ENCODE measurements around the gene BCL6.

BCL6 gene

GRCh38 chr3:187742351-187743171, 2.7 kb downstream of the BCL6 start:
- no peak for TF ChIP-seq CTCF (IDR thresholded peaks at IDR 0.05)
- H3K36me3 ChIP-seq (ENCODE audit: control insufficient read depth, insufficient read depth, low read length): no peaks in the 10 kb centered on the region
- peaks cover 14% of the 10 kb centered on the region for H3K79me2 ChIP-seq
- H2AFZ ChIP-seq: no peak overlapping the region
- peak overlapping the region; percentile 89 for H3K4me2 ChIP-seq (ENCODE audit: low read length)
- no peaks in the 10 kb centered on the region for H3K9me3 ChIP-seq (ENCODE audit: control insufficient read depth, low read length)
- peak overlapping the region; percentile 95 for H3K4me3 ChIP-seq (ENCODE audit: low read depth, low read length)
- no peaks in the 10 kb centered on the region for H3K27me3 ChIP-seq (ENCODE audit: control insufficient read depth, insufficient read depth, low read length)
- H3K9ac ChIP-seq: no peak overlapping the region
- H3K4me1 ChIP-seq: peaks cover 14% of the 10 kb centered on the region
- peak overlapping the region; percentile 100 for H3K27ac ChIP-seq

DNA sequence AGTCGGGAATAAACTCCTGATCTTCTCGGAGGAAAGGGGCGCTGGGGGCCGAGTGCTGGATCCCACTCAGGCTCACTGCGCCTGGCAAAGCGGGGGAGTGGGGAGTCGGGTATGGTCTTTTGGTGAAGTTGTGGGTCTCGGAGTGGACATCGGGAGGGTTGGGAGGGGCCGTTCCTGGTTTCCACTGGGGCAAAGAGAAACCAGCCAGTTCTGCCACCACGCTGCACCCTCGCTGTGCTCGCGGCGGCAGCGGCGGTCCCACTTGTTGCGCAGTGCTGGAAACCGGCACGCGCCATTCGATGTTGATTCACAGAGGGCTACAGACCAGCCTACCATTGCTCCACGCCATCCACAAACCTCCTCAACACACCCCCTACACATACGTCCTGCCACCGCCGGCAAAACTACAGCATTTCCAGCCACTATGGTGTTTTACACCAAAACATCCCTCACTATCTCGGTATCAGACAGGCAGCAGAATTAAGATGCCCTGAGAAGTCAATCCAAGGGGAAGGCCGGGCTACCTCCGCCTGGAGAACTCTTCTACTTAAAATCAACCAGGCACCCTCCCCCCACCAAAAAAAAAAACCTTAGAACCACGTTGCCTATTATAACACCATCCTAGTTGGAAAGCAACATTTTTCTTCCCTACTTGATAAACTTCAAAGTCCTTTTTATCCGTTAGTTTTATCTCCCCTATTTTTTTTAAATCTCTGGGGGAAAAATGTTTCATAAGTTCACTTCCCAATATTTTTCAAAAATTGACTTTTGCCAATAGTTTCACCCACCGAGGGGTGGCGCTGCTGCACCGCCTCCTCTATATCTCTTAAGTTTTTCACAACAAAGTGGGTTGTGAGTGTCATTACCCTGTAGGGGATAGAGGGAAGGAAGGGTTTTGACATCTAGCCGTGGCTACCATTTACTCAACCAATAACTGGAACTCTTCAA, 3.6 kb downstream of the BCL6 start:
- Histone ChIP-seq H3K36me3 (ENCODE audit: control insufficient read depth, insufficient read depth, low read length) (no peaks in the 10 kb centered on the region), H3K4me1 (peaks cover 7% of the 10 kb centered on the region), H2AFZ (peak overlapping the region; percentile 99), H3K4me3 (ENCODE audit: low read depth, low read length) (peak overlapping the region; percentile 79), H3K27me3 (ENCODE audit: control insufficient read depth, insufficient read depth, low read length) (no peaks in the 10 kb centered on the region), H3K9ac (peak overlapping the region; percentile 49), H3K4me2 (ENCODE audit: low read length) (peak overlapping the region; percentile 97), H3K27ac (peak overlapping the region; percentile 100), H3K79me2 (peaks cover 14% of the 10 kb centered on the region), H3K9me3 (ENCODE audit: control insufficient read depth, low read length) (no peaks in the 10 kb centered on the region)
- peak; percentile 88 for TF ChIP-seq CTCF (IDR thresholded peaks at IDR 0.05)

- Histone ChIP-seq H3K4me2 (ENCODE audit: low read length) (peak overlapping the region; percentile 97), H3K9me3 (ENCODE audit: control insufficient read depth, low read length) (no peaks in the 10 kb centered on the region), H3K4me3 (ENCODE audit: low read depth, low read length) (peak overlapping the region; percentile 79), H3K27ac (peak overlapping the region; percentile 100), H3K27me3 (ENCODE audit: control insufficient read depth, insufficient read depth, low read length) (no peaks in the 10 kb centered on the region), H2AFZ (peak overlapping the region; percentile 99), H3K4me1 (peaks cover 7% of the 10 kb centered on the region), H3K36me3 (ENCODE audit: control insufficient read depth, insufficient read depth, low read length) (no peaks in the 10 kb centered on the region), H3K79me2 (peaks cover 14% of the 10 kb centered on the region), H3K9ac (peak overlapping the region; percentile 70)
- peak; percentile 91 for TF ChIP-seq CTCF (IDR thresholded peaks at IDR 0.05)
These were observed 4.6 kb downstream of the BCL6 start for GRCh38 chr3:187740421-187741399.

- Histone ChIP-seq H3K9me3 (ENCODE audit: control insufficient read depth, low read length) (no peaks in the 10 kb centered on the region), H3K4me2 (ENCODE audit: low read length) (peak overlapping the region; percentile 97), H3K36me3 (ENCODE audit: control insufficient read depth, insufficient read depth, low read length) (no peaks in the 10 kb centered on the region), H3K79me2 (peaks cover 14% of the 10 kb centered on the region), H2AFZ (peak overlapping the region; percentile 99), H3K4me1 (peaks cover 7% of the 10 kb centered on the region), H3K27me3 (ENCODE audit: control insufficient read depth, insufficient read depth, low read length) (no peaks in the 10 kb centered on the region), H3K4me3 (ENCODE audit: low read depth, low read length) (peak overlapping the region; percentile 79), H3K9ac (peak overlapping the region; percentile 70), H3K27ac (peak overlapping the region; percentile 100)
- TF ChIP-seq CTCF (IDR thresholded peaks at IDR 0.05): peak; percentile 99
These were observed 5.5 kb downstream of the BCL6 start for GRCh38 chr3:187739561-187740332.
